Parathyroid adenoma (tissue), 2 donors: ENCODE measurements around the gene TCP10L.
A peak's percentile ranks its signal among the peaks of the same experiment; 100 is the strongest.
"Not testable (repeated sequence)": the region's sequence is repeated elsewhere in the genome, so short reads cannot be mapped to it uniquely, and the experiment has no call there.

Experiments used
- H2AFZ ChIP-seq: fragments of 300-600 bp; sonication (generic); one replicate; pipeline ENCODE4 v1.7.0; 2017; ENCODE audit warnings: antibody characterized with exemption, mild to moderate bottlenecking
- H3K27ac ChIP-seq: fragments of 300-600 bp; sonication (generic); one replicate; pipeline ENCODE4 v1.7.0; 2017
- H3K27me3 ChIP-seq: fragments of 300-600 bp; sonication (generic); one replicate; pipeline ENCODE4 v1.7.0; 2017; ENCODE audit warnings: low read length; ENCODE audit not compliant: control insufficient read depth, insufficient read depth
- H3K36me3 ChIP-seq: fragments of 300-600 bp; sonication (generic); one replicate; pipeline ENCODE4 v1.7.0; 2017; ENCODE audit warnings: low read length; ENCODE audit not compliant: control insufficient read depth, insufficient read depth
- H3K4me1 ChIP-seq: fragments of 300-600 bp; sonication (generic); one replicate; pipeline ENCODE4 v1.7.0; 2017; ENCODE audit warnings: control low read depth
- H3K4me2 ChIP-seq: fragments of 300-600 bp; sonication (generic); one replicate; pipeline ENCODE4 v1.7.0; 2017; ENCODE audit warnings: low read length
- H3K4me3 ChIP-seq: fragments of 300-600 bp; sonication (generic); one replicate; pipeline ENCODE4 v1.7.0; 2017; ENCODE audit warnings: low read depth, low read length
- H3K79me2 ChIP-seq: fragments of 300-600 bp; sonication (generic); one replicate; pipeline ENCODE4 v1.7.0; 2017; ENCODE audit warnings: control low read depth
- H3K9ac ChIP-seq: fragments of 300-600 bp; sonication (generic); one replicate; pipeline ENCODE4 v1.7.0; 2017; ENCODE audit warnings: mild to moderate bottlenecking
- H3K9me3 ChIP-seq: fragments of 300-600 bp; sonication (generic); one replicate; pipeline ENCODE4 v1.7.0; 2017; ENCODE audit warnings: low read length; ENCODE audit not compliant: control insufficient read depth
- CTCF ChIP-seq: fragments of 300-600 bp; sonication (generic); IDR thresholded peaks from one replicate; pipeline ENCODE4 v1.7.0; 2017; ENCODE audit warnings: antibody characterized with exemption, mild to moderate bottlenecking
- donor health status: primary hyperparathyroidism.

TCP10L gene

GRCh38 chr21:32535612-32536011, 49.7 kb downstream of the TCP10L start:
- no peaks in the 10 kb centered on the region for H3K36me3 ChIP-seq
- TF ChIP-seq CTCF, result no peak
- H2AFZ ChIP-seq, result no peak overlapping the region
- no peak overlapping the region for H3K4me2 ChIP-seq
- H3K27ac ChIP-seq, result no peak overlapping the region
- no peak overlapping the region for H3K4me3 ChIP-seq
- no peaks in the 10 kb centered on the region for H3K79me2 ChIP-seq
- H3K9me3 ChIP-seq, result no peaks in the 10 kb centered on the region
- no peak overlapping the region for H3K9ac ChIP-seq
- peaks cover 5% of the 10 kb centered on the region for H3K4me1 ChIP-seq
- no peaks in the 10 kb centered on the region for H3K27me3 ChIP-seq

- no peaks in the 10 kb centered on the region for H3K36me3 ChIP-seq
- no peak overlapping the region for H3K9ac ChIP-seq
- no peaks in the 10 kb centered on the region for H3K9me3 ChIP-seq
- no peak for TF ChIP-seq CTCF
- H3K4me2 ChIP-seq, result no peak overlapping the region
- no peaks in the 10 kb centered on the region for H3K79me2 ChIP-seq
- H3K4me1 ChIP-seq, result peaks cover 5% of the 10 kb centered on the region
- H3K27me3 ChIP-seq, result no peaks in the 10 kb centered on the region
- H3K4me3 ChIP-seq, result no peak overlapping the region
- H3K27ac ChIP-seq, result no peak overlapping the region
- no peak overlapping the region for H2AFZ ChIP-seq
Observed at GRCh38 chr21:32534113-32534512, 51.2 kb downstream of the TCP10L start.

- H3K27me3 ChIP-seq, result no peaks in the 10 kb centered on the region
- no peaks in the 10 kb centered on the region for H3K9me3 ChIP-seq
Observed at GRCh38 chr21:32533611-32534010, 51.7 kb downstream of the TCP10L start.

GRCh38 chr21:32533053-32533452, 52.3 kb downstream of the TCP10L start:
- no peak for TF ChIP-seq CTCF
- no peak overlapping the region for H3K9ac ChIP-seq
- H2AFZ ChIP-seq, result no peak overlapping the region
- no peak overlapping the region for H3K4me3 ChIP-seq
- H3K79me2 ChIP-seq, result no peaks in the 10 kb centered on the region
- no peaks in the 10 kb centered on the region for H3K36me3 ChIP-seq
- no peaks in the 10 kb centered on the region for H3K9me3 ChIP-seq
- no peak overlapping the region for H3K27ac ChIP-seq
- H3K27me3 ChIP-seq, result no peaks in the 10 kb centered on the region
- no peak overlapping the region for H3K4me2 ChIP-seq
- peaks cover 5% of the 10 kb centered on the region for H3K4me1 ChIP-seq

More at GRCh38 chr21:32533611-32534010, 51.7 kb downstream of the TCP10L start:
- H3K4me1 ChIP-seq, result peaks cover 5% of the 10 kb centered on the region
- no peak overlapping the region for H2AFZ ChIP-seq
- no peak overlapping the region for H3K9ac ChIP-seq
- H3K79me2 ChIP-seq, result no peaks in the 10 kb centered on the region
- H3K27ac ChIP-seq, result no peak overlapping the region
- H3K4me3 ChIP-seq, result no peak overlapping the region
- no peaks in the 10 kb centered on the region for H3K36me3 ChIP-seq
- no peak for TF ChIP-seq CTCF
- H3K4me2 ChIP-seq, result no peak overlapping the region

GRCh38 chr21:32532636-32533035, 52.7 kb downstream of the TCP10L start:
- no peaks in the 10 kb centered on the region for H3K9me3 ChIP-seq
- H3K27ac ChIP-seq, result no peak overlapping the region
- no peak overlapping the region for H3K4me2 ChIP-seq
- no peak overlapping the region for H2AFZ ChIP-seq
- H3K4me3 ChIP-seq, result no peak overlapping the region
- H3K9ac ChIP-seq, result no peak overlapping the region
- H3K36me3 ChIP-seq, result no peaks in the 10 kb centered on the region
- H3K4me1 ChIP-seq, result peaks cover 5% of the 10 kb centered on the region
- no peaks in the 10 kb centered on the region for H3K27me3 ChIP-seq
- no peak for TF ChIP-seq CTCF
- H3K79me2 ChIP-seq, result no peaks in the 10 kb centered on the region

GRCh38 chr21:32531561-32531960, 53.8 kb downstream of the TCP10L start:
- not testable (repeated sequence) for H3K79me2 ChIP-seq, H3K4me1 ChIP-seq, H3K9me3 ChIP-seq, H3K36me3 ChIP-seq, H2AFZ ChIP-seq, H3K4me3 ChIP-seq, H3K27me3 ChIP-seq, H3K4me2 ChIP-seq, H3K9ac ChIP-seq
- peak overlapping the region; percentile 72 for H3K27ac ChIP-seq

GRCh38 chr21:32530809-32531208, 54.5 kb downstream of the TCP10L start:
- H3K4me3 ChIP-seq, H3K9me3 ChIP-seq, H3K27me3 ChIP-seq, H3K4me1 ChIP-seq, H3K36me3 ChIP-seq, H3K79me2 ChIP-seq, H3K9ac ChIP-seq, H3K4me2 ChIP-seq: not testable (repeated sequence)
- peak overlapping the region; percentile 38 for H2AFZ ChIP-seq
- peak overlapping the region; percentile 72 for H3K27ac ChIP-seq
